HG03064 (cell line): ENCODE results near the gene C5orf63.
"Not testable (repeated sequence)": the region's sequence is repeated elsewhere in the genome, so short reads cannot be mapped to it uniquely, and the experiment has no call there.

Source experiments
- ATAC-seq: cut with Tn5 transposase; IDR thresholded peaks from one replicate; pipeline ENCODE4 v1.9.1; 2021; ENCODE audit warnings: low read depth; ENCODE audit not compliant: unreplicated experiment

C5orf63 gene

DNA sequence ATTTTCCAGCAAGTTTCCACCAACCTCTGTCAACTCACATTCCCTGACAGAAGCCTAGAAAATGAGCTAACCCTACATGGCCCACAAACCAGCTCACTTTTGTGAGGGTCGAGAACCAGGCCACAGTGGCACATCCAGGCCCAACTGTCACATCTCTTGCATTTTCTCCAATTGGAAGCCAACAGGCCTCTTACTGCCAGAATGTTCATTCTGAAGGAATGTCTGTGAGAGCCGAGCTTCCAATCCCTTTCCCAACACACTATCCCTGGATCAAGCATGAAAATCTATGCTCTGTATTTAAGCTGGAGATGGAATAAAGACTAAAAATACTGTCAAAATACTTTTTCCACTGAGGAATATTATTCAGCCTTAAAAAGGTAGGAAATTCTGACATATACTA lies 62.9 kb downstream of the C5orf63 start:
- no peak for ATAC-seq

DNA sequence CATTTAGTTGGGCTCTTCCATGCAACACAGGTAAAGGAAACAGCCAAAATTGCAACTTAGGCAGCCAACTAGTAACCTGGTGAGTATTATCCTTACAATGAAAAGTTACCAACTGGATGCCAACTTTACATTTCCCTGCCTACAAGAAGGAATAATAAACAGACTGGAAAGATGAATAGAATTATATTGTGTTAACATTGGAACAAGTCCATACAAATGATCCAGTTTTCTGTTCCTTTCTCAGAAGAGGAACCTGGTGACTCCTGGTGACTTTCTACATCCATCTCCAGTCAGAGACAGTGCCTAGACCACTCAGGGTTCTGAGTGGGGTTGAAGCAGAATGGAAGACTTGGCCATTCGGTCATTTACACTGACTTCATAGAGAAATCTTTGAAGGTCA lies 63.5 kb downstream of the C5orf63 start:
- ATAC-seq: no peak

DNA sequence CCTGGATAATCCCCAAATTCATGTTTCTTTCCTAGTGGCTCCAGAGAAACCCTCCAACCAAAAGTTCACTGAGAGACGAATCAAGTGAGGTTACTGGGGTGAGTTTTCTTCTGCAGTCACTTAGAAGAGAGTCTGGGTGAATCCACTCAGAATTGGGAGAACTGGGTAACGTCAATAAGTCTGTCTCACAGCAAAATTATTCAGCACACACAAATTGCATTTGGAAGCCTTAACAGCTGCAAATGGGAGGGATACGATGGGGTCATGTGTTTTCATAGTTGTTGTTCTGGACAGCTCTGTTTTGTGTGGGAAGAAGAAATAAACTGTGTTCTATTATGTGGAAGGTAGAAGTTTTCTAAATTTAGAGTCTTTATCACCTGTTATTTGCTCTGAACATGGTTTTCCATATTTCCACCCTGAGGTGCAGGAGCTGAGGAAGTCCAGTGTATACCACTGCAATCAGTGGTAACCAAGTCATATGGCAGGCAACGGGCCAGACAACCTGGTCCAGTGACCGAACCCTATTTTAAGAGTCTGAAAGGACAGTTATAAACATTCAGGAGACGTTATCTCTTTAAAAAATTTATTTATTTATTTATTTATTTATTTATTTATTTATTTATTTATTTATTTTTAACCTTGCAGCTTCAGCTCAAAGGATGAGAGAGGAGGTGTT lies 64.9 kb downstream of the C5orf63 start:
- ATAC-seq: no peak

DNA sequence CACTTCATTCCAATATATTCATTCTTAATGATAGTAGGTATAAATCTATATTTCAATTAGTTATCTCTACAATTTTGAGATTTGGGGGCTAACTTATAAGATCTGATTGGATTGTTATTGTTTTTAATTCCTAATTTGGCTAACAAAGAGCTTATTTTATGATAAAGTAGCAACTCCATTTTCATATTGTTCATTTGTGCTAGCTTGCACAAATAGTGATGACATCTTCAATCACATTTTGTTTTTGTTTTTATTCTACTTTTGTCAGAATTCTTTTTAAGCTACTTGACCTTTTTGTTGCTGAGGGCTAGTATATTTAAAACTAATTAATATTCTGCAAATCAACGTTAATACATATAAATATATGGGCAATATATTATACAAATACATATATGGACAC lies 65.8 kb downstream of the C5orf63 start:
- no peak for ATAC-seq

DNA sequence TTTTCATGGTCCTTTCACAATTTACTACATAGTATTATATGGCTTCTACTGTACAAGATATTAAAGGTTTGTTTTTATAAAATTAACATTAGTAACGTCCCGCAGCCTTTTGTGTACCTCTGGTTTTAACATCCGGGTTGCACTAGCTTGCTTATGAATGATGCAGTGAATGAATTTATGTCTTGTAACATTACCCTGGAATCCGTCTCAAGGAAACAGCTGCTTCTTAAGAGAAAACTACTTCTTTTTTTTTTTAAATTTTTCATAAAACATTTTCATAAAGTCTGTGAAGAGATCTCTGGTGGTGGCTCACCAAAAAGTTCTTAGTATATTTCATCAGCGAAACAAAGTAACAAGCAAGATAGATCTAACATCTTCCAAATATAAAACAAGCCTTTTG lies 66.6 kb downstream of the C5orf63 start:
- no peak for ATAC-seq

DNA sequence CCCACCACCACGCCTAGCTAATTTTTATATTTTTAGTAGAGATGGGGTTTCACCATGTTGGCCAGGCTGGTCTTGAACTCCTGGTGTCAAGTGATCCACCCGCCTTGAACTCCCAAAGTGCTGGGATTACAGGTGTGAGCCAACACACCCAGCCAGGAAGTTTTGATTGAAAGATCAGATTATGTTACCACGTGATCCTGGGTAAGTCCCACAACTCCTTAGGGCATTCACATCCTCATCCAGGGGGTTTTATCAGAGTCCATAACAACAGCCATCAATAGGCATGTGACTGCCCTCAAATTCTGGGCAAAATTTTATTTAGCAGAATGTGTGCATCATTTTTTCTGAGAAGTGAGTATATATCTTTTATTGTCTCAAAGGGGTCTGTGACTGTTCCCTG lies 68.0 kb downstream of the C5orf63 start:
- ATAC-seq: not testable (repeated sequence)

DNA sequence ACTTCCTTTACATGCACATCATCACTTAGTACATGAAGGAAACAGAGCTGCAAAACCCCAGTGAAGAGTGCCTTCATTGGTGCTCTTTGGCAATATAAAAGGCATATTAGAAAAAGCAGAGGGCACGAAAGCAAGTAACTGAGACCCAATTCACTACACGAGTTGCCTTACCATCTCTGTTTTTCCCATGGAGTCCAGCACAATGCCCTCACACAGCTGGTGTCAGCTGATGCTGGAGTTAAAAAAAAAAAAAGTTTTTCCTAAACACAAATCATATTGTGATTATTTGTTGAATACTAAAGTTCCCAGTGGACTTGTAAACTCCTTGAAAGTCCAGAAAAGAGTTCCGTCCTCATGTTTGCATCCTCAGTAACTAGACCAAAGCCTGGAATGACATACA lies 68.6 kb downstream of the C5orf63 start:
- no peak for ATAC-seq

DNA sequence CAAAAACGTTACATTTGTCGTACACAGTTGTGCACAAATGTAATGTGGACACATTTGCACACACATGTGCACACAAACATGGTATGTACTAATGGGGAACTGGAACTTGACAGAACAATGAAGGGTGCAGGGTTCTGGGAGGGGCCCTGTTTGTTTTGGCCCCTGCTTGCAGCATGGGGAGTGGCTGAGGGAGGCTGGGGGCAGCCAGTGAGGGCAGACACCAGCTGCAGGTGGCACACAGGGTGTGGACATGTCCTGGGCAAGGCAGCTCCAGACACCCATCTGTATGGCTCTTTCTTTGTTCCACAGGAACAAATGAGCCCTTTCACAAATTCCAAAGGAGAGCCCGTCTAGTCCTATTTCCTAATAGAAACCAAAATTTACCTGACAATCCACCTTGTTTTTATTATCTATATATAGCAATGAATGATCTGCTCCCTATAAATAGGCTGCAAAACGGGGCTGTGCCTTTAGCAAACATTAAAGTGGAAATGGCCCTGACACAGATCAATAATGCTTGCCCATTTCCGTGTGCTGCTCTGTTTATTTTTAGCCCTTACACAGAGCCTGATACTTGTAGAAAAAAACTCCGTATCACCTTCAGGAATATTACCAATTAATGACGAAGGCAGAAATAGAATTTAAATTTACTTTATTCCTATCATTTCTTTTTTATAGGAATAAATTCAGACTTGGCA lies 69.4 kb downstream of the C5orf63 start:
- ATAC-seq: no peak

DNA sequence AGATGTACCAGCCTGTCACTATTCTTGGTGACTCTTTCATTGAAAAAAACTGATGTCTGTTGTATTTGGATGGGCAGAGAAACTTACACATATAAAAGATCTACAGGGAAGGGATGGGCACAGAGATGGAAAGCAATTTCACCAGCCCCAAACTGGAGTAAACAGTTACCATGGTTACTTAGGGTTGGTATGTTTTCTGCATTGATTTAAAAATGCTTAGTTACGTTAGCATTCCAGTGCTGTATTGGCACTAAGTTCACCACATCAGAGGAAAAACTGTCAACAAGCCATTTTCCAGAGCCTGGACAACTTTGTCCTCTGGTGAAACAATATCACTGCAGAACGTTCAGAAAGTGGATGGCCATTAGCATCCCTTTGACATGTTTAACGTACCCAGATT lies 70.9 kb downstream of the C5orf63 start:
- ATAC-seq: no peak

DNA sequence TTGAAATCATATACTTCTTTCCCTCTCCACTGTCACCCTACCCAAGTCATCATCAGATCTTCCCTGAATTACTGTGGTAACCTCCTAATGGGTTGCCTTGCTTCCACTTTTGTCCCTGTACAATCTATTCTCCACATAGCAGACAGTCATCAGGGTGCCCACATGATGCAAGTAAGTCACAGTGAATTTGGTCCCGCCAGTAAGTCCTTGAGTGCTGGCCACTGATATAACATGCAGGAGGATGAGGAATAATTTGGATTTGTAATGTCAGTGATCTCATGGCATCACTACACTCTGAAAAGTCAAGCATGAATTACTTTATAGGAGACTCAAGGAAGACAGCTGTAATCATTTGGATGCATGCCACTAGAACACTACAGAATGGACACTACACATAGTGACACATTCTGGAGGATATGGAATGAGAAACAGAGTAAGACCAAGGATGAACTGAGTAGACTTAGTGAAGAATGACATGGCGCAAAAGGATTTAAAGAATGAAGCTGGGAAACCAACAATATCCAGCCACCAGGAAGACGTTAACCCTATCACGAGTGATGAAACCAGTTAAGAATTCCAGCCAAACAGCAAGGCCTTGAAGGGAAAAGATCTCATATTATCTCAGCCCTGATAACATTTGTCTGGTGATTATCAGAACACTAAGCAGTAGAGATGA lies 71.5 kb downstream of the C5orf63 start:
- no peak for ATAC-seq
